HEK293 (cell line): Measurements from ENCODE around the gene WNT7A.

Experiments
- SALL2 ChIP-seq: fragments of 450-650 bp; formaldehyde crosslinking; IDR thresholded peaks from 2 replicates; pipeline ENCODE4 v1.5.0; 2017; ENCODE audit warnings: missing biosample characterization, mild to moderate bottlenecking, missing genetic modification characterization, borderline replicate concordance
- ZNF169 ChIP-seq: fragments of 450-650 bp; formaldehyde crosslinking; IDR thresholded peaks from 2 replicates; pipeline ENCODE4 v1.5.1; 2016; ENCODE audit warnings: missing biosample characterization, missing genetic modification characterization
- ZNF214 ChIP-seq: fragments of 450-650 bp; formaldehyde crosslinking; IDR thresholded peaks from 2 replicates; pipeline ENCODE4 v1.5.1; 2017; ENCODE audit warnings: missing biosample characterization, mild to moderate bottlenecking, missing genetic modification characterization, borderline replicate concordance
- TF ChIP-seq, protein P1 (sequence below): fragments of 450-650 bp; formaldehyde crosslinking; IDR thresholded peaks from 2 replicates; pipeline ENCODE4 v1.5.1; 2016; ENCODE audit warnings: missing biosample characterization, missing genetic modification characterization
- TF ChIP-seq, protein P2 (sequence below): fragments of 450-650 bp; formaldehyde crosslinking; IDR thresholded peaks from 2 replicates; pipeline ENCODE4 v1.5.1; 2016; ENCODE audit warnings: missing biosample characterization, missing genetic modification characterization
- TF ChIP-seq, protein P3 (sequence below): fragments of 450-650 bp; formaldehyde crosslinking; IDR thresholded peaks from 2 replicates; pipeline ENCODE4 v1.5.1; 2016; ENCODE audit warnings: missing biosample characterization, missing genetic modification characterization
- TF ChIP-seq, protein P4 (sequence below): fragments of 450-650 bp; formaldehyde crosslinking; IDR thresholded peaks from 2 replicates; pipeline ENCODE4 v1.5.1; 2016; ENCODE audit warnings: missing biosample characterization, missing genetic modification characterization

DNA sequence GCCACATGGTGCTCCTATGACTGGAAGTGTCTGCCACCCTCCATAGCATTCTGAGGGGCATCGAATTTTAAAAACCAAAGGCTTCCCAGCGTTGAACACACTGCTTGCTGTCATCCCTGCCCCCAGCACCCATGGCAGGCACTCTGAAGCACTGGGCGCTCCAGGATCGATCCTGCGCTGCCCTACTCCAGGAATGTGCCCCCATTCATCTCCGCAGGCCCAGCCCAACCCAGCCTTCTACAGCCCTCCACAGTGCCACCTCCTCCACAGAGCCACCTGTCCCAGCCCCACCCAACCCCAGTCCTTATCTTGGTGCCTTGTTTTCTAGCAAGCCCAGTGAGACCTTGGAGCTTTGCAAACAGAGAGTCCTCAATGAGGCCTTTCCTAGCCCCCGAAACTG lies 52.2 kb downstream of the WNT7A start:
- TF ChIP-seq, protein P1, sequence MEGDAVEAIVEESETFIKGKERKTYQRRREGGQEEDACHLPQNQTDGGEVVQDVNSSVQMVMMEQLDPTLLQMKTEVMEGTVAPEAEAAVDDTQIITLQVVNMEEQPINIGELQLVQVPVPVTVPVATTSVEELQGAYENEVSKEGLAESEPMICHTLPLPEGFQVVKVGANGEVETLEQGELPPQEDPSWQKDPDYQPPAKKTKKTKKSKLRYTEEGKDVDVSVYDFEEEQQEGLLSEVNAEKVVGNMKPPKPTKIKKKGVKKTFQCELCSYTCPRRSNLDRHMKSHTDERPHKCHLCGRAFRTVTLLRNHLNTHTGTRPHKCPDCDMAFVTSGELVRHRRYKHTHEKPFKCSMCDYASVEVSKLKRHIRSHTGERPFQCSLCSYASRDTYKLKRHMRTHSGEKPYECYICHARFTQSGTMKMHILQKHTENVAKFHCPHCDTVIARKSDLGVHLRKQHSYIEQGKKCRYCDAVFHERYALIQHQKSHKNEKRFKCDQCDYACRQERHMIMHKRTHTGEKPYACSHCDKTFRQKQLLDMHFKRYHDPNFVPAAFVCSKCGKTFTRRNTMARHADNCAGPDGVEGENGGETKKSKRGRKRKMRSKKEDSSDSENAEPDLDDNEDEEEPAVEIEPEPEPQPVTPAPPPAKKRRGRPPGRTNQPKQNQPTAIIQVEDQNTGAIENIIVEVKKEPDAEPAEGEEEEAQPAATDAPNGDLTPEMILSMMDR: no peak
- no peak for TF ChIP-seq SALL2
- TF ChIP-seq, protein P2, sequence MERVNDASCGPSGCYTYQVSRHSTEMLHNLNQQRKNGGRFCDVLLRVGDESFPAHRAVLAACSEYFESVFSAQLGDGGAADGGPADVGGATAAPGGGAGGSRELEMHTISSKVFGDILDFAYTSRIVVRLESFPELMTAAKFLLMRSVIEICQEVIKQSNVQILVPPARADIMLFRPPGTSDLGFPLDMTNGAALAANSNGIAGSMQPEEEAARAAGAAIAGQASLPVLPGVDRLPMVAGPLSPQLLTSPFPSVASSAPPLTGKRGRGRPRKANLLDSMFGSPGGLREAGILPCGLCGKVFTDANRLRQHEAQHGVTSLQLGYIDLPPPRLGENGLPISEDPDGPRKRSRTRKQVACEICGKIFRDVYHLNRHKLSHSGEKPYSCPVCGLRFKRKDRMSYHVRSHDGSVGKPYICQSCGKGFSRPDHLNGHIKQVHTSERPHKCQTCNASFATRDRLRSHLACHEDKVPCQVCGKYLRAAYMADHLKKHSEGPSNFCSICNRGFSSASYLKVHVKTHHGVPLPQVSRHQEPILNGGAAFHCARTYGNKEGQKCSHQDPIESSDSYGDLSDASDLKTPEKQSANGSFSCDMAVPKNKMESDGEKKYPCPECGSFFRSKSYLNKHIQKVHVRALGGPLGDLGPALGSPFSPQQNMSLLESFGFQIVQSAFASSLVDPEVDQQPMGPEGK (tag by site-specific recombination): no peak
- TF ChIP-seq, protein P3, sequence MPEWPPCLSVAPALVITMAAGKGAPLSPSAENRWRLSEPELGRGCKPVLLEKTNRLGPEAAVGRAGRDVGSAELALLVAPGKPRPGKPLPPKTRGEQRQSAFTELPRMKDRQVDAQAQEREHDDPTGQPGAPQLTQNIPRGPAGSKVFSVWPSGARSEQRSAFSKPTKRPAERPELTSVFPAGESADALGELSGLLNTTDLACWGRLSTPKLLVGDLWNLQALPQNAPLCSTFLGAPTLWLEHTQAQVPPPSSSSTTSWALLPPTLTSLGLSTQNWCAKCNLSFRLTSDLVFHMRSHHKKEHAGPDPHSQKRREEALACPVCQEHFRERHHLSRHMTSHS (tag by site-specific recombination): no peak
- TF ChIP-seq ZNF169 (tag by site-specific recombination): no peak
- TF ChIP-seq, protein P4, sequence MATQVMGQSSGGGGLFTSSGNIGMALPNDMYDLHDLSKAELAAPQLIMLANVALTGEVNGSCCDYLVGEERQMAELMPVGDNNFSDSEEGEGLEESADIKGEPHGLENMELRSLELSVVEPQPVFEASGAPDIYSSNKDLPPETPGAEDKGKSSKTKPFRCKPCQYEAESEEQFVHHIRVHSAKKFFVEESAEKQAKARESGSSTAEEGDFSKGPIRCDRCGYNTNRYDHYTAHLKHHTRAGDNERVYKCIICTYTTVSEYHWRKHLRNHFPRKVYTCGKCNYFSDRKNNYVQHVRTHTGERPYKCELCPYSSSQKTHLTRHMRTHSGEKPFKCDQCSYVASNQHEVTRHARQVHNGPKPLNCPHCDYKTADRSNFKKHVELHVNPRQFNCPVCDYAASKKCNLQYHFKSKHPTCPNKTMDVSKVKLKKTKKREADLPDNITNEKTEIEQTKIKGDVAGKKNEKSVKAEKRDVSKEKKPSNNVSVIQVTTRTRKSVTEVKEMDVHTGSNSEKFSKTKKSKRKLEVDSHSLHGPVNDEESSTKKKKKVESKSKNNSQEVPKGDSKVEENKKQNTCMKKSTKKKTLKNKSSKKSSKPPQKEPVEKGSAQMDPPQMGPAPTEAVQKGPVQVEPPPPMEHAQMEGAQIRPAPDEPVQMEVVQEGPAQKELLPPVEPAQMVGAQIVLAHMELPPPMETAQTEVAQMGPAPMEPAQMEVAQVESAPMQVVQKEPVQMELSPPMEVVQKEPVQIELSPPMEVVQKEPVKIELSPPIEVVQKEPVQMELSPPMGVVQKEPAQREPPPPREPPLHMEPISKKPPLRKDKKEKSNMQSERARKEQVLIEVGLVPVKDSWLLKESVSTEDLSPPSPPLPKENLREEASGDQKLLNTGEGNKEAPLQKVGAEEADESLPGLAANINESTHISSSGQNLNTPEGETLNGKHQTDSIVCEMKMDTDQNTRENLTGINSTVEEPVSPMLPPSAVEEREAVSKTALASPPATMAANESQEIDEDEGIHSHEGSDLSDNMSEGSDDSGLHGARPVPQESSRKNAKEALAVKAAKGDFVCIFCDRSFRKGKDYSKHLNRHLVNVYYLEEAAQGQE: no peak
- no peak for TF ChIP-seq ZNF214
